Ecto neural progenitor cell (in vitro differentiated cells): Measurements from ENCODE around the gene SPRR2D.
"Not testable (repeated sequence)": the region's sequence is repeated elsewhere in the genome, so short reads cannot be mapped to it uniquely, and the experiment has no call there.

Experiments
- DNase-seq: peaks from one replicate; pipeline ENCODE4 v3.0.0-alpha.2; 2018; ENCODE audit warnings: low spot score

The SPRR2D gene

GRCh38 chr1:153011235-153011758 is 29.6 kb downstream of the SPRR2D start:
- DNase-seq = not testable (repeated sequence)

GRCh38 chr1:153001382-153001781 is 39.5 kb downstream of the SPRR2D start, which contains the start of gene SPRR3:
Gene SPRR3, plus strand, starts transcription at chr1:153001749. Its CDS starts 1,272 bp downstream, at chr1:153003021.
- DNase-seq = no peak

GRCh38 chr1:153000294-153000693 is 40.6 kb downstream of the SPRR2D start:
- DNase-seq = no peak

- DNase-seq = no peak
Measured at GRCh38 chr1:152999818-153000217, 41.1 kb downstream of the SPRR2D start.

- no peak for DNase-seq
Measured at GRCh38 chr1:152998476-152998875, 42.4 kb downstream of the SPRR2D start.

GRCh38 chr1:152997901-152998300 is 43.0 kb downstream of the SPRR2D start:
- no peak for DNase-seq

GRCh38 chr1:152996633-152997400 is 44.1 kb downstream of the SPRR2D start:
- DNase-seq = no peak

- DNase-seq = no peak
Measured at GRCh38 chr1:152995842-152996241, 45.1 kb downstream of the SPRR2D start.

- DNase-seq = no peak
Measured at GRCh38 chr1:152993186-152993585, 47.7 kb downstream of the SPRR2D start.
